ENCODE measurements around the gene CCDC13.
"Not testable (repeated sequence)": the region's sequence is repeated elsewhere in the genome, so short reads cannot be mapped to it uniquely, and the experiment has no call there.

CCDC13 gene, protein sequence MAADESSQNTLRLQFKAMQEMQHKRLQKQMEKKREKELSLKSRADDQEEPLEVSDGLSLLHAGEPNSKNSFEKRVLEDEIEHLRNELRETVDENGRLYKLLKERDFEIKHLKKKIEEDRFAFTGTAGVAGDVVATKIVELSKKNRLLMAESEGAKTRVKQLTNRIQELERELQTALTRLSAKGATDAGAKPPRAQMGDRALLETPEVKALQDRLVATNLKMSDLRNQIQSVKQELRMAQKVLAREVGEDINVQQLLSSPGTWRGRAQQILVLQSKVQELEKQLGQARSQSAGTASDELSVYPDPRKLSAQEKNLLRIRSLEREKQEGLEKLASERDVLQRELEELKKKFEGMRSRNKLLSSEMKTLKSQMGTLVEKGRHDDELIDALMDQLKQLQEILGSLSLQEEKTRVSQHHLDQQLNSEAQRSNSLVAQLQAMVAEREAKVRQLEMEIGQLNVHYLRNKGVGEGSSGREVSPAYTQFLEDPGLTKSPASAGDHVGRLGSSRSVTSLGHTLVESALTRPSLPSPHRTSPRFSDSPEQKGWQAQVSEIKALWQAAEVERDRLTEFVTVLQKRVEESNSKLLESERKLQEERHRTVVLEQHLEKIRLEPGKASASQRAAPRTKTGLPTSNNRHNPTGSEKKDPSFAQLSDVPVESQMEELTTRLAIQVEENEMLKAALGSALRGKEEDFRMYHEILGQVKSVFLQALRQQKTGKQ

DNA sequence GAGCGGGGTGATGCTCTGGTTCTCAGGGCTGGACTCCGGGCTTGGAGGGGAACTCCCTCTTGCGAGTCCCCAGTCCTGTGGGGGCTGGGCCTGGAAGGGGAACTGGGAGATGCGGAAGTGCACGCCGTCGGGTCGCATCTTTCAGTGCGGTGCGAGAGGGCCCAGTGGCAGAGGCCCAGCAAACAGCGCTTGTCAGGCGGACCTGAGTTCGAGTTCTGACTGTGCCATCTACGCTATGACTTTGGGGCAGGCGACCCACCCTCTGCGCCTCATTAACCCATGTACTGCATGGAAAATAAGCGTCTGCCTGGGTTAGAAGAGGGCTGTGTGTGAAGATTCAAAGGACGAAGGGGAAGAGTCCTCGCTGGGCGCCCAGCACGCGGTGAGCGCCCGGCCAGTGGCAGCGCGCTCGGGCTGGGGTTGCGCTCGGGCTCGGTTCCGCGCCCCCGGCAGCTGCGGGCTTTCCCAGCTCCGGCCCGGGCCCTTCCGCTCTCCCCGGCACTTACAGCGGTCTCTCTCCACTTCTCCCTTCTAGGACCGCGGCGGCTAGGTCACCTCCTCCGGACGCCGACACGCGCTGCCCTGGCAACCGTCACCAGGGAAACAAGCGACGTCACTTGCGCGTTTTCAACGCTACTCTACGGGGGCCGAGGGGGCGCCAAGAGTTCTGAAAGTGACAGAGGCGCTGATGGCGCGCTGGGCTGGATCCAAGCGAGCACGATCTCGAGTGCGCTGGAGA lies at the start of gene CCDC13:
TSS of gene CCDC13 (minus strand) at position 584 of the 739 bp plus-strand sequence. CDS start 14,908 bp downstream, outside the sequence.
- peak; percentile 80 for DNase-seq (ENCODE audit: low read depth)

DNA sequence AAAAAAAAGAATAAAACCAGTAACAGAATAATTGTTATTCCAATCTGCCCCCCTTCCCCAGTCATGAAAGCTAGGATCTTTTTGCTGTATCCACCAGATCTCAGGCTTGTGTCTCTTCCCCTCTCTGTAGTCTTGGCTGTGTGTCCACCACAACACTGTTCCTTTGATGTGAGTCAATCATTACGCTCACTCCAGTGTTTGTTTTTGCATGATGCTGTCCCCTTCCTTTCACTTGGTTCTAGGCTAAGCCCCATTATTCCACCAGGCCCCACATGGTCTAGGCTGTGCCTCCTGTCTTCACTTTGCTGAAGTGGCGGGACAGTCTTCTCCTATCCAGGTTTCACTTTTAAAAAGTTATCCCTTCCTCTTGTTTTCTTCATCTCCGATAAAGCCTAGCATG lies 49.8 kb upstream of the CCDC13 start:
- no peak for DNase-seq (ENCODE audit: low read depth)

DNA sequence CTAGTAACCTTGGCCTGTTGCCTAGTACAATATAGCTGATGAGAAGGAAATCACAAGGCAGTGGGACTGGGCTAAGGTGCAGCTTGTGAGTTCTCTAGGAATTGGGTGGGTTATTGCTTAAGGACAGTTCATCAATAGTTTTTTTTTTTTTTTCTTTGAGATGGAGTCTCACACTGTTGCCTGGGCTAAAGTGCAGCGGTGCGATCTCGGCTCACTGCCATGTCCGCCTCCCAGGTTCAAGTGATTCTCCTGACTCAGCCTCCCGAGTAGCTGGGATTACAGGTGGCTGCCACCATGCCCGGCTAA lies 47.6 kb upstream of the CCDC13 start:
- no peak for DNase-seq (ENCODE audit: low read depth)

DNA sequence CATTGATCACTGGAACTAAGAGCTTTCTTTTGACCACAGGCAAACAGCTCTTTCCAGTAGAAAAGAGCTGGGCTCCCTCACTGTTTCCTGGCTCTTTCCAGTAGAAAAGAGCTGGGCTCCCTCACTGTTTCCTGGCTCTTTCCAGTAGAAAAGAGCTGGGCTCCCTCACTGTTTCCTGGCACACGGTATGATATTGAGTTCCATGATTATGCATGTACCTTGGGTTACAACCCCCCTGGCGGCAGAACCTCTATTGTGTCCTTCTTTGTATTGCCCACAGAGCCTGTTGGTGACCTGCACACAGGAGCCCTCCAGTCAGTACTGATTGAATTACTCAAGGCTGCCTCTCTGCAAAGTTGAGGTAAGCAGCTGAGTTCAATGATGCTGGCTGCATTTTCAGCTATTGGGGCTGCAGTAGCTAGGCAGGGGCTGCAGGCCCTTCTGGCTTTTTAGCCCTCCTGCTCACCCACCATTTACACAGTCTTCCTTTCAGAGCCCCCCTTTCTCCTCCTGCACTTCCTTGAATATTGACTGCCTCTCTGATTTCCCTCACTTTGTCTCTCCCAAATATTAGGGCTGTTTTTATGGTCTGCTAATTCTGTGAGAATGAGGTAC lies 46.4 kb upstream of the CCDC13 start:
- no peak for DNase-seq (ENCODE audit: low read depth)

DNA sequence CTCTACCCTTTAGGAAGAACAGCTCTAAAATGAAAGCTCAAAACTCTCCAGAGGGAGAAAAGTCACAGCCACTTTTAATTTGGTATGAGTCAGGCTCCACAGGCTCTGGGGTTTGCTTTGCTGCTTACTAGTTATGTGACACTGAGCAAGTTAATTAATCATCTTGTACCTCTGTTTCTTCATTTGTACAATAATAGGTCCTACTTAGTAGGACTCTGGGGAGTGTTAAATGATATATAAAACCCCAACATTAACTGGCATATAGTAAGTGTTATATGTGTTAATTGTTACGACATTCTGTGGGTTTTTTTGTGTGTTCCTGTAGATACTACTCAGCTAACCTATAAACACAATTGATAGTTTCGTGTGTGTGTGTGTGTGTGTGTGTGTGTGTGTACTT lies 42.8 kb upstream of the CCDC13 start:
- DNase-seq (ENCODE audit: low read depth): no peak

DNA sequence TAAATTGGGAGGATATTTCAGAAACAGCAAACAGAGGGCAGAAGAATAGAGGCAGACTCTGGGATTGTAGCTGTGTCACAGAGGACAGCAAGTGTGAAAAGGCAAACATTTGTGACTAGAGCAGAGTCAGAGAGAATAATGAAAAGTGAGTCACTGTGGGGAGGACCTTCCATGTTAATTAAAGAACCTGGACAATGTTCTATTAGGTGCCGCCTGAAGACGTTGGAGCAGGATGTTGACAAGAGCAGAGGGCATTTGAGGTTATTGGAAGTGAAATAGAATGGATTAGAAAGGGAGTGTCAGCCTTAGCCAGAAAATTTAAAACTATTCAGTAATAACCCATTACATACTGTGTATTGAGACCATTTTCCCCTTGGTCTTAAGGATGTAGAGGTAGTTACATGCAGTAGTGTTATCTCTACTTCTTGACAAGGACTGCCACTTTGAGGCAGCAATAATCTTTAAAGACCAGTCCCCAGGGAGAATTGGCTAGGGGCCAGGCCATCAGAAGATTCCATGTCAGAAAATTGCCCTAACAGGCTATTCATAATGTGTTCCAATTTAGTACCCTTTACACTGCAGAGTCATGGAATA lies 42.0 kb upstream of the CCDC13 start:
- DNase-seq (ENCODE audit: low read depth): no peak

DNA sequence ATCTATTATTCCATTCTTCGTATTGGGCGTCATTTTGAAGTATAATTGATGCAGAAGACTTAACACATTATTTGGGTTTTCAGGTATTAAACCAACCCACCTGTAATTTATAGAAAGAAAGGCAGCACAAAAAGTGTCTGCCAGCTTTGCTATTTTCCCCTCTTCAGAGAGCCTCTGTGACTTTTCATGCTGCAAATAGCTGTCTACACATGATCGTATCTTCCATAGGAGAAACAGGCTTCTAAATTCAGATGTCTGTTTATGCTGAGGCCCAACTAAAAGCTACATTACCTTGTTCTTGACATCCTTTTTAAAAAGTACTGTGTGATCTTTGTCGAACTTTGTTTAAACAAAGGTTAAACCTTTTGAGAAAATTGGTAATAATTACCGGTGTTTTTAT lies 41.2 kb upstream of the CCDC13 start:
- no peak for DNase-seq (ENCODE audit: low read depth)

DNA sequence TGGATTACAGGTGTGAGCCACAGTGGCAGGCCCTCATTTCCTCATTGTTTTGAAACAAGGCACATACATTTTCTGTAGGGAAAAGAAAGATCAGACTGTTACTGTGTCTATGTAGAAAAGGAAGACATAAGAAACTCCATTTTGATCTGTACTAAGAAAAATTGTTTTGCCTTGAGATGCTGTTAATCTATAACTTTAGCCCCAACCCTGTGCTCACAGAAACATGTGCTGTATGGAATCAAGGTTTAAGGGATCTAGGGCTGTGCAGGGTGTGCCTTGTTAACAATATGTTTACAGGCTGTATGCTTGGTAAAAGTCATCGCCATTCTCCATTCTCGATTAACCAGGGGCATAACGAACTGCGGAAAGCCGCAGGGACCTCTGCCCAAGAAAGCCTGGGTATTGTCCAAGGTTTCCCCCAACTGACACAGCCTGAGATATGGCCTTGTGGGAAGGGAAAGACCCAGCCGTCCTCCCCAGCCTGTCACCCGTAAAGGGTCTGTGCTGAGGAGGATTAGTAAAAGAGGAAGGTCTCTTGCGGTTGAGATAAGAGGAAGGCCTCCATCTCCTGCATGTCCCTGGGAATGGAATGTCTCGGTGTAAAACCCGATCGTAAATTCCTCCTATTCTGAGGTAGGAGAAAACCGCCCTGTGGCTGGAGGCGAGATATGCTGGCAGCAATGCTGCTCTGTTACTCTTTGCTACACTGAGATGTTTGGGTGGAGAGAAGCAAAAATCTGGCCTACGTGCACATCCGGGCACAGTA lies 38.2 kb upstream of the CCDC13 start:
- not testable (repeated sequence) for DNase-seq (ENCODE audit: low read depth)

DNA sequence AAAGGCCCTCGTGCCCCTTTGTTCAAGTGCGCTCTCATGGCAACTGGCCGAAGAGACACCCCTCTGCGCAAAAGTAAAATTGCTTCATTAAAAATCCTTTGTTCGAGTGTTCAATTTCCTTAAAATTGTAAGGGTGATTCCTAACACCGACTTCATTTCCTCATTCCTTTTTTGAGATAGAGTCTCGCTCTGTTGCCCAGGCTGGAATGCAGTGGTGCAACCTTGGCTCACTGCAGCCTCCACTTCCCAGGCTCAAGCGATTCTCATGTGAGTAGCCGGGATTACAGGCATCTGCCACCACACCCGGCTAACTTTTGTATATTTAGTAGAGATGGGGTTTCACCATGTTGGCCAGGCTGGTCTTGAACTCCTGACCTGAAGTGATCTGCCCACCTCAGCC lies 37.7 kb upstream of the CCDC13 start:
- DNase-seq (ENCODE audit: low read depth): not testable (repeated sequence)

DNA sequence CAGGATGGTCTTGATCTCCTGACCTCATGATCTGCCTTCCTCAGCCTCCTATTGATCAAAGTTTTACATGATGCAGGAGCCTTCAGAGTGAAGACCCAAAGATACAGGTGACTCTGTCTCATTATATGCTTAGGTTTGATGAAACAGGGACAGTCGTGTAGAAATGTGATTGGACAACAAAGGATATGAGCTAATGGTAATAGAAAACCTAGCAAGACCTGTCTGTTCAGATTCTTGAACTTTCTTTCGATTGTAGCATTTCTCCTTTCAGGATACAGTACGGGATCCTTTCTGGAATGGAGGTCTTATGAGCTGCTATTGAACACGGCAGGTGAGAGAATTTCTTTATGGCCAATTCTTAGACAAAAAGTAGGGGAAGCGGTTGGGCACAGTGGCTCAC lies 36.1 kb upstream of the CCDC13 start, which contains the start of gene ACKR2:
TSS of gene ACKR2 (plus strand) at position 244 of the 400 bp plus-strand sequence. CDS start 55,058 bp downstream, outside the sequence.
- no peak for DNase-seq (ENCODE audit: low read depth)

DNA sequence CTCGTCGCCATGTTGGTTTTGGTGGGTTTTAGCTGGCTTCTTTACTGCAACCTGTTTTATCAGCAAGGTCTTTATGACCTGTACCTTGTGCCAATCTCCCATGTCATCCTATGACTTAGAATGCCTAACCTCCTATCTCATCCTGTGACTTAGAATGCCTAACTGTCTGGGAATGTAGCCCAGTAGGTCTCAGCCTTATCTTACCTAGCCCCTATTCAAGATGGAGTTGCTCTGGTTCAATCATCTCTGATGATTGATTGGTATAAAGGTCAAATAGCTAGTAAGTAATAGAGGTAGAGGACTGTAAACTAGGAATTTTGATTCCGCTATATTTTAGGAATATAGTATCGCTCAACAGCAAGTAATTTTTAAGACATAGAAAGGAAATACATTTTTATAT lies 34.9 kb upstream of the CCDC13 start:
- DNase-seq (ENCODE audit: low read depth): no peak

DNA sequence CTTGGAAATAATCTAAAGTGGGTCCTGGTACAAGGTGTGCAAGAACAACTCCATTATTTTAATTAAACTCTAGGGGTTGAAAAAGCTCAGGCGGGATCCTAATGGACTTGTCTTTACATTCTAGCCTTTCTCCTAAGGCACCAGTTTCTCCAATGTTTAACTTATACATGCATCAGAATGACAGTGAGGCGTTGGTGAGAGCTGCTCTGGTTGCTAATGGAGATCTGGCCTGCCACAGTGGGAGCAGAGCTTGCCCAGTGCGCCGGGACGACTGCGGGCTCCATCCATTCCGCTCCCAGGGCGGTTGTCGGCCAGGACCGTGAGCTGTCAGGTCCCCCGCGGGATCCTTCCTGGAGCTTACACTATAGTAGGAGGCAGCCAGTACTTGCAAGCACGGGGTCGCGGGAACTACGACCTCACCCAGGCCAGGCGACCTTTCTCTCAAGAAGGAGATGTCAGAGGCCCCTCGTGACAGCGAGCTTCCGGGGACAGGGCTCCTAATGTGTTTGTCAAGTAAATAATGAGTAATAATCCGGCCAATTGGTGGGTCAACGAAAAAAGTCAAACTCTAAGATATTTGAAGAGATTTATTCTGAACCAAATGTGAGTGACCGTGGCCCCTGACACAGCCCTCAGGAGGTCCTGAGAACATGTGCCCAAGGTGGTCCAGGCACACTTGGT lies 32.2 kb upstream of the CCDC13 start:
- no peak for DNase-seq (ENCODE audit: low read depth)

DNA sequence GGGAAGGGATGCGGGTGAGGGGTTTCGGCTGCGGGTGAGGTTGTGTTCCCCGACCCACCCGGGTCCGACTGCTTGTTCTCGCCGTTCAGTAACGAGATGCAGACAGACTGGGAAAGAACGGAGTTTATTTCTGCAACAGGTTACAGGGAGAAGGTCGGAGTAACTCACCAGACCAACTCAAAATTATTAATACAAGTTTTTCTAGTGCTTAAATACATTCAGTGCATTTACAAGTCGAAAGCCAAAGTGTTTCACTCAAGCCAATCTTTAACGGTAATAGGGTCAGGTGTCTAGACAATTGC lies 31.7 kb upstream of the CCDC13 start:
- no peak for DNase-seq (ENCODE audit: low read depth)

DNA sequence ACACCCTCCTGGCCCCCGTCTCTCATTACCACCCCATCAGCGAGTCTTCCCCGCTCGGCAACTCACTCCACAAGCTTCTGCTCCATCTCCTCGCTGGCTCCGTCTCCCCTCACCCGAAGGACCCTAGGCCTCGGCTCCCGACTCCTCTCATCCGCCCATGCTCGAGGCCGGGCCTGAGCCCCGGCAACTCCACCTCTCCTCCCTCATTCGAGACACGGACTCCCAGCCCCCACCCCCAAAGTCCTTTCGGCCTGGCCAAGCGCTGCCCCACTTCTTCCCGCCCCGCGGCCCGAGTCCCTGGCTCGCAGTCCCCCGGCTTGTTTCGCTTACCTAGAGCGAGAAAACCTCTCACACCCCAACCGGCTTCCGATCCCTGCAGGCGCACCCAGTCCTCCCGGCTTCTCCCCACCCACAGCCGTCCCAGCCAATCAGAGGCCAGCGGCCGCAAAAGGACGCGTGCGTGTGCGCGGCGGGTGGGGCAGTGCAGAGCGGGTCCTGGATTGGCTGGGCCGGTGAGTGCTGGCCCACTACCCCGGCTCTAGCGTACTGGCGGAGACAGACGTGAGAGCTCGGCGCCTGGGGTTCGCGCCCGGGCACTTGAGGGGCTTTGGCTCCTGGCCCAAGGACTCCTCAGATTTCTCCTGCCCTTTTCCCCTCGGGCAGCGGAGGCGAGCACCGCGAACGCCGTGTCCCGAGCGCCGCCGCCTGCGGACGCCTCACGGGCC lies 31.2 kb upstream of the CCDC13 start, which contains the start of gene HIGD1A:
TSS of gene HIGD1A (minus strand) at position 385 of the 725 bp plus-strand sequence. CDS start 10,237 bp downstream, outside the sequence.
- peak; percentile 84 for DNase-seq (ENCODE audit: low read depth)

DNA sequence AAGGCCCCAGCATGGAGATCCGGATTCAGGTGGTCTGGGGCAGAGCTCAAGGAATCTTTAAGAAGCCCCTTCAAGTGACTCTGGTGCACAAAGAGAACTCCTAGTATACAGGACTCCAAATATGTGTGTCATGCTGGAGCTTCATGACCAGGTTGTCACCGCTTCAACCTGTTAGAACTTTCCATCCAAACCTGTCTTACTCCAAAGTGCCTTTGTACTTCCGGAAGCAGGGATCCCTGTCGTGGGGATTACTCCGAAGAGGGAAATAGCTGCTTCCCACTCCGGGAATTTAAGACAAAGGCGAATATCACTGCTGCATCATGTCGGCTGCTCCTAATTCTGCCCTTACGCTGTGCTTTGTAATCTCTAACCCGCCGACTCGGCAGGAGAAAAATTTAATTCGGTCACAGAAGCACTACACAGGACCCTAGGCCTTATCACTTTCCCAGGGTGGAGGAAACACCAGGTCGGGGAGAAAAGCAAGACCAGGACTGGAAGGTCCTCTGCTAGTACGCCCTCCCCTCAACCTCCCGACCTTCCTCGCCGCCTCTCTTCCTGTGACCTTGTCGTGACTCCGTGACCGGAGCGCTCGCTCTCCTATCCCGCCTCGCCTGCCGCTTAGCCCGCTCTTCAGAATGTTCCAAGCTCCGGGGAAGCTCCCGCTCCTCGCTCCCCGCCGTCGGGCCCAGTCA lies 30.5 kb upstream of the CCDC13 start:
- DNase-seq (ENCODE audit: low read depth): no peak

DNA sequence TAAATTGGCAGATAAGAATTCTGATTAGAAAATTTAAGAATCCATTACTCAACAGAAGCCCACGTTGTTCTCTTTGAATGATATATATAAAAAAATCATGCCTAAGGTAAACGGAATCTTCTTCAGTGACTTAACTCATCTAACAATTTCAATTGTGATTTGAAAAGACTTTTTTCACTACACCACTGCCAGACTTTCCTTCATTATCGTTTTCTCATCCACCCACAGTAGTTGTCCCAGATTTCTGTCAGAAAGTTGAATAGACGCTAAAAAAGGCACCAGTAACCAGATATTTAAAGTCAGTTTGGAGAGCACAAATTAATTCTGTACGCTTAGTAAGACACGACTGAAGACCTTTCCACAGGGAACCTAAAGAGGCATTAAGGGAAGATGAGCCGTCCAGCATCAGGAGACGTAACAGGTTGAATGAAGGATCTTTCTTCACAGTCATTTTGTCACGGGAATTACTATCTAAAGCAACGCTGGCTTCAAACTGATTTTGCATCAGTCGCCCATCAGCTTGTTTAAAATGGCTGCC lies 29.9 kb upstream of the CCDC13 start:
- no peak for DNase-seq (ENCODE audit: low read depth)

DNA sequence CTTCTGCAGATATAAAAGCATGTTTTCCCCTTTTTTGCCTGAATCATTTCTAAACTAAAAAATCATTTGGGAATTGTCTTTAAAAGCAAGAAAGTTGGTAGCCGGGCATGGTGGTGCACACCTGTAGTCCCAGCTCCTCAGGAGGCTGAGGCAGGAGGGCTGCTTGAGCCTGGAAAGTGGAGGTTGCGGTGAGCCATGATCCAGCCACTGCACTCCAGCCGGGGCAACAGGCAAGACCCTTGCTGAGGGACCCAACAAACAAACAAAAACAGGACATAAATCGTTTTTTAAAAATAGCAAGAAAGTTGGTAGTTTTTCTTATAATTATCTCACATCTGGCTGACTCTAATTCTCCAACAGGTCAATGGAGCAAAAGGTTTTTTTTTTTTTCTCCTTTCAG lies 28.7 kb upstream of the CCDC13 start:
- DNase-seq (ENCODE audit: low read depth): no peak

DNA sequence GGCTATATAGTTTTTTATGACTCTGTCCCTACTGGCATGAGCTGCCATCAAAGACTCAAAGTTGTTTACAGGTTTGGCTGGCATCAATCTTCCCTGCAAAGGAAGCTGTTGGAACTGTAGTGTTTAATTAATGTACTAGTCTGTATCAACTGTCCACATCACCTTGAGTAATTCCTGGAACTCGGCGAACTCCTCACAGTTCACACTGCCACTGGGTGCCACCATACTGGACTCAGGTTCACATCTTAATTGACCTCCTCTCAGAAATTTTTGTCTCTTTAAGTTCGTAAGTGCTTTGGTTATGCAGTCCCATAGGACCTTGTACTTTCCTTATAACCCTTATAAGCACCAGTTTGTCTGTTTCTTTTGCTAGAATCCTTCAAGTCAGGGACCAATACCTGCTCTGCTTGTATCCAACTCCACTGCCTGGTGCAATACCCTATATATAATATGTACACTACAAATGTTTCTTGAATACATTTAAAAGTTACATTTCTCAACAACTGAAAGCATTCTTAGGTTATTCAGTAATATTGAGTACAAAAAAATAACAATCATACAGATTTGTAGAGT lies 28.1 kb upstream of the CCDC13 start:
- DNase-seq (ENCODE audit: low read depth): no peak

DNA sequence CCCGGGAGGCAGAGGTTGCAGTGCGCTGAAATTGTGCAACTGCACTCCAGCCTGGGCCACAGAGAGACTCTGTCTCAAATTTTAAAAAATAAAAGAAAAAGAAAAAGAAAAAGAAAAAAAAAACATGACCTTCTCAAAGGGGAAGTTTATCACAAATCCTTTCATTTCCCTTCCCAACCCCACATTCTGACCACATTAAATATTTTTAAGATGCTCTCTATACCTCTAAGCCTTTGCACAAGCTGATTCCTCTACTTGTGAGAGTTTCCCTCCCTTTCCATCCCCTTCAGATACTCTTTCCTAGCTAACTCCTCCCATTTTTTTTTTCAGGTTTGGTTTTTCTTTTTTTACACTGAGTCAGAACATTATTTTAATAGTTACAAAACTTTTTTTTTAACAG lies 27.2 kb upstream of the CCDC13 start:
- no peak for DNase-seq (ENCODE audit: low read depth)

Measured in stimulated activated CD8-positive, alpha-beta memory T cell treated with anti-CD3 and anti-CD28 coated beads, Interleukin-12 subunit alpha, Interleukin-12 subunit beta, amount 100 ng/mL, for 1 hour (primary cell).